Endometrial microvascular endothelial cells (primary cell): ENCODE data around the gene IL12RB2. TPM values are rescaled to one million over a fixed set of nuclear protein-coding genes. Genes with fewer than 3 reads are reported as not detected.

Source experiments
- in situ Hi-C: cut with HindIII; loops from 2 replicates; pipeline ENCODE4 v1.10.0; 2017; ENCODE audit warnings: low sequenced_read_pairs, low pct_unique_long_range_greater_than_20kb; ENCODE audit errors: inconsistent ontology term
- total RNA-seq: library from RNA; depleted of rRNA; stranded (reverse); fragments of >200 nt; gene quantifications from one replicate; pipeline ENCODE4 v1.2.3, GENCODE V29; 2015; ENCODE audit errors: inconsistent ontology term

Gene IL12RB2
- total RNA-seq, 1 donor from 2014 or later: not detected

DNA sequence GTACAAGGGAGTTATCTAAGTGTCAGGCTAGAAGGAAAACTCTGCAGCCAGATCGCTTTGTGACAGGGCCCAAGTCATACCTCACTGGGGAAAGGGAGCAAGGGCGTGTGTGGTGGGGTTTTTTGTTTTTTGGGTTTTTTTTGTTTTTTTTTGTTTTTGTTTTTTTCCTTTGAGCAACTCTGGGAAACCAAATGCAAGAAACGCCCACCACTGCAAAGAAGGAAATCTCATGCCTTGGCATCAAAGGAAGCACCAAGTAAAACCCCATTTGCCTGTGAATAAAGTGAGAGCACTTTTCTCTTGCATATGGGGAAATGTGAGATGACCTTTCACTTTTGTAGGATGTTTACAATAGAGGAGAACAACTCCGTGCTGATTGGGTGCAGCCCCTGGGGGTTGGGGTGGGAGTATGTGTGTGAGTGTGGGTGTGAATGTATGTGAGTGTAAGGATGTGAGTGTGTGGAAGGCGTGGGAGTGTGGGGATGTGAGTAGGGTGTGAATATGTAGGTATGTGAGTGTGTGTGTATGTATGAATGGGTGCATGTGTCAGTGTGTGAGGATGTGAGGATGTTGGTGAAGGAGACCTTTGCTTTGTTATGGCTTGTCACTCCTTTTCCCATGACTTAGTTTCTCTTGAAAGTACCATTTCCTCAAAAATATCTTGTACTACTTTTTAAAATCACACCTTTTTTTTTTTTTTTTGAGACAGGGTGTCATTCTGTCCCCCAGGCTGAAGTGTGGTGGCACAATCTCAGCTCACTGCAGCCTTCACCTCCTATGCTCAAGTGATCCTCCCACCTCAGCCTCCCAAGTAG is 34.6 kb downstream of the IL12RB2 start:
- in situ Hi-C loops: loop anchor here (10.0 kb wide), 1 partner anchor 153 kb away; no protein-coding TSS in a partner anchor

DNA sequence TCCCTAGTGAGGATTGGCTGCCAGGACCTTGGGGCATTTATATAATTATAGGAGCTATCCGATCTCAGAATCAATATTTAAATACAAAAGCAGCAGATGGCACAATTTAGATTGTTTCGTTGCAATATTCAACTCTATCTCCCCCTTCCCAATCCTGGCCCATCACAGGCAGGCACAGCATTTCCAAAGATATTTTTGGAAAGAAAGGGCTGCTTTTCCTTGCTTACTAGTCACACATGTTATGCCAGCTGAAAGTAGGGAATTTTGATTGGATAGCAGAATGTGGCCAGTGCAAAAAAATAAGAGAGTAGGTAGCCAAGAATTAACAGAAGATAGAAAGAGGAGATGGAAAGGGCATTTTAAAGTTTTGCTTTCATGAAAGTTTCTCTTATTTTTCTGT is 37.9 kb downstream of the IL12RB2 start:
- in situ Hi-C loops: loop anchor here (10.0 kb wide), 1 partner anchor 149 kb away; no protein-coding TSS in a partner anchor

DNA sequence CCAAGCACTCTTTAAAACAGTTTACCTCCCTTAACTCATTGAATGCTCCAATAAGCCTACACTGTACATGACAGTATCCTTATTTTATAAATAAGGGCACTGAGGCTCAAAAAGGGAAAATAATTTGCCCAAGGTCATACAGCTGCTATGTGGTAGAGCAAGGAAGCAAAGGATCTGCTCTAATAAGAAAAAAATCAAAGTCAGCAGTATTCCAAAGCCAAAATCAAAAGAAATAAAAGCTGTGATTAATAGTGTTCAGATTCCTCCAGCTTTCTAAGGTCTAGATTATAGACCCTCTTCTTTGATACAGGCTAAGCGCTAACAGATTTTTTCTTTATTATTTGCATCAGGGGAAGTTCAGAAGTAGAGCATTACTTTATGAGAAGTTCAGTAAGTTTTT is 39.3 kb downstream of the IL12RB2 start:
- in situ Hi-C loops: loop anchor here (10.0 kb wide), 1 partner anchor 148 kb away; no protein-coding TSS in a partner anchor

DNA sequence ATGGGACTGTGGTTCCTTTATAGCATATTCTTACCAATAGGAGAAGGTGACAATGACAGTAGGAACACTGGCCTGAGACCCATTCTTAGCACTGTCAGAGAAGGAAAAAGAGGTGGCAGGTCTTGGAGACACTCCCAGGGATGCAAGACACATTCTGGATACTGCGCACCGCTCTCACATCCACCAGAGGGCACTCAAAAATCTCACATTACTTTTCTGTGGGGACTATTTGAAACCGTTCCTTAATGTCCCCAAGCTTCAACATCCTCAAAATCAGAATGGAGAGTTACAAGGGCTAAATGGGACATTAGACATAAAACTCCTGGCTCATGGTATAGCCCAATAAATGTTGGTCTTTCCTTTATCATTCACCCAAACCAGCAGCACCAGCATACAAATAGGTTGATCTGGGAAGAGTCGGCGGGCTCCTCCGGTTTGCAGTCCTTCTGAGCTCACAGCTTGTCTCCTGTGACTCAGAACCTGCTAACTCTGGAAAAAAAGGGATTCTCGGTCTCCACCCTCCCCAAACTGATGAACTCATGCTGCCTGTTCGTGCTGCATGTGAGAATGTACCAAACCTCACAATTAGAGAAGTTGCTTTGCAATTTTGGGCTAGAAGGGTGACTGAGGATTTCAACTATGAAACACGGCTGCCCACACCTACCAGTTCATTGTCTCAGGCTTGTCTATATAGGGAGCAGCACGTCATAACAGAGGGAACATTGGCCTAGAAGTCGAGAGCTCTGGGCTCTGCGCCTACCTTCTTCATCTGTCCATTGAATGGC is 40.2 kb downstream of the IL12RB2 start:
- in situ Hi-C loops: loop anchor here (10.0 kb wide), 1 partner anchor 147 kb away; no protein-coding TSS in a partner anchor

DNA sequence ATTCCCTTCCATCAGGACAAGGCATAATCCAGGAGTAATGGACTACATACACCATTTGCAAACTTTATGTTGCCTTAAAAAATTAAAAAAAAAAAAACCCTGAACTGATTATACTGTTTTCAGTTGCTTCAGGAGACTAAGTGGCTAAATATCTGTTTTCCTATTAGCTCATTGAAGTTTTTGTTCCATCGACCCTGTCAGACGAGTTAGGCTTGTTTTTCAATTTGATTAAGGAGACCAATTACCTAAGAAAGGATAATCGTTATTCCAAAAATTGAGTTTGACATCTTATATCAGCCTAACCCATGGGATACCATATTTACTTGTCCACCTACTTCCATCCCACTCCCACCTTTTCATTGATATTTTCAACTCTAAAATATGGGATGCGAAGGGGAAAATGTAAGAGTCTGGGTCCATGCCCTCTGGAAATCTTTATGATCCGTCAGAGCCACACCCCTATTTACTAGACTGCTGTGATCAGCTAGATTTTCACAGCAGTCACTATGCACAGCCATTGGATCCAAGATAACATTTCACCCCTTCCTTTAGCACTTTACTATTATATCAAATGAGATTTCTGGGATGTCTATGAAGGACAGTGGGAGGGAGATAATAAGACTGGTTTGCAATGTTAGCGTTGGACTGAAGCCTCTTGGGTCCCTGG is 41.0 kb downstream of the IL12RB2 start:
- in situ Hi-C loops: loop anchor here (10.0 kb wide), 1 partner anchor 146 kb away; no protein-coding TSS in a partner anchor

DNA sequence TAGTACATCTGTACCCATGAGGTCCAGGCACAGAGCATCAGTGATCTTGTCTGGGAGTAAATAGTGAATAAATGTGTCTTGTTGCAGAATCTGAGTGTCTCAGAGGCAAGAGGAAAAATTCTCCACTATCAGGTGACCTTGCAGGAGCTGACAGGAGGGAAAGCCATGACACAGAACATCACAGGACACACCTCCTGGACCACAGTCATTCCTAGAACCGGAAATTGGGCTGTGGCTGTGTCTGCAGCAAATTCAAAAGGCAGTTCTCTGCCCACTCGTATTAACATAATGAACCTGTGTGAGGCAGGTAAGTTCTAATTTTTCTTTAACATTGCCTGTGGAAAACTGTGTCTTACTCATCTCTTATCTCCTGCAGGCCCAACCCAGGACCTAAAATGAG is 43.1 kb downstream of the IL12RB2 start:
- in situ Hi-C loops: no loop called here

DNA sequence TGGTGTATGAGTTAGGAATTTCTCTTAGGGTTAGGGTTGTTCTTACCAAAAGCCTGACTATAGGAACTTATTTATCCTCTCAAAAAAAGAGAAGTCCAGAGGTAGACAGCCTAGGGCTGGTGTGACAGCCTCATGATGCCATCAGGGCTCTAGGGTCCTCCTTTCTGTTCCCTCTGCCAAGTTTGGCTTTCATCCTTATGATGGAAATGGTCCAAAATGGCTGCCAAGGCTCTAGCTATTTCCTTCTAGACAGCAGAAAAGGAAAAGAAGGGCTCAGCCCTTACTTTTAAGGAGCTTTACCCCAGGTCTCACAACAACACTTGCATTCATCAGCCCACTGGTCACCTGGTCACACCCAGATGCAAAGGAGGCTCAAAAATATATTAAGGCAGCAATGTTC is 44.5 kb downstream of the IL12RB2 start:
- in situ Hi-C loops: no loop called here

DNA sequence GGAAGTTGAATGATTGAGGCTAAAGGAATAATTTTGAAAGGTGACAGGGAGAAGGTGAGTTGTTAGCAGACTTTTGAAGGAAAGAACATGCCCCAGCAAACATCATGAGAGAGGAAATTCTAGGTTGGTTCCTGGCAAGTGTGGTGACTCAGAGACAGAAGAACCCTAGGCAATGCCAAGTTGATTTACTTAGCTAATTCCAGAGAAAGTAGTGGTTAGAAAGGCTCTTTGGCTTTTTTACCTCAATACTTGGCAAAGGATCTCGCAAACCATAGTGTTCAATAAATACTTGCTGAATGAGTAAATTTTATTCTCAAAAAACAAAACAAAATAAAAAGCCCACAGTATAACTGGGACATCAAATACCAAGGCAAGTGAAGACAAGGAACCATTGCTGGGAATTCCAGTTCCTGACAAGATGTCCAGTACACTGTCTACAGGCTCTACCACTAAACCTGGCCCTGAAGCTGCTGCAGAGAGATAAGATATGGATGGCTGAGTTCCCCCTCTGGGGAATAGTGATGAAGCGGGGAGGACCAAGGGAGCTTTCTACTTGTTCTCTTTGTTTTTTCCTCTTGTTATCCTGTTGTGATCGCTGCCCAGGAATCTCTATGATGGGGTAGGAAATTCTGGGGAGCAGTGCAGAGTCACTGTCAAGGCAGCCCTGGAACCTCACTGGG is 48.2 kb downstream of the IL12RB2 start:
- in situ Hi-C loops: no loop called here

DNA sequence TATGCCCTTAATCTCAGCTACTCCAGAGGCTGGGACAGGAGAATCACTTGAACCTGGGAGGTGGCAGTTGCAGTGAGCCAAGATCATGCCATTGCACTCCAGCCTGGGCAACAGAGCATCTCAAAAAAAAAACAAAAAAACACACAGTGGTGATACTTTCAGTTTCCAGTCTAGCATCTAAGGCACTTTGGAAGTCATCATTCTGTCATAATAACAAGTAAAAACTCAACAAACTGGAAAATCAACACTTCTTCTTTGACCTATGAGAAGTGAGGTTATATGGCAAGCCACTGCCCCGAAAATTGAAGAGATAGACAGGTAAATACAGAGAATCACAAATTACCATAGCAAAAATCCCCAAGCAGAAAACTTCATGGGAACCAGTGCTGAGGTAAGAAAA is 51.9 kb downstream of the IL12RB2 start:
- in situ Hi-C loops: no loop called here

DNA sequence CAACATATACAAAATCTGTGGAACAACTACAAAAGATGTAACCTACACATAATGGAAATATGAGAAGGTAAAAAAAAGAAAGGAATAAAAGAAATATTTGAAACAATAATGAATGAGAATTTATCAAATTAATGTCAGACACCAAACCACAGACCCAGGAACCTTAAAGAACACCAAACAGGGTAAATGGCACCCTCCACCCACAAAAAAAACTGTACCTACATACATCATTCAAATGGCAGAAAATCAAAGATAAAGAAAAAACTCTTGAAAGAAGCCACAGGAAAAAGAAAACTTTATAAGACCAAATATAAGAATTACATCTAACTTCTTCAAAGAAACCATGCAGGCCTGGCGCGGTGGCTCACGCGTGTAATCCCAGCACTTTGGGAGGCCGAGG is 54.0 kb downstream of the IL12RB2 start:
- in situ Hi-C loops: no loop called here

DNA sequence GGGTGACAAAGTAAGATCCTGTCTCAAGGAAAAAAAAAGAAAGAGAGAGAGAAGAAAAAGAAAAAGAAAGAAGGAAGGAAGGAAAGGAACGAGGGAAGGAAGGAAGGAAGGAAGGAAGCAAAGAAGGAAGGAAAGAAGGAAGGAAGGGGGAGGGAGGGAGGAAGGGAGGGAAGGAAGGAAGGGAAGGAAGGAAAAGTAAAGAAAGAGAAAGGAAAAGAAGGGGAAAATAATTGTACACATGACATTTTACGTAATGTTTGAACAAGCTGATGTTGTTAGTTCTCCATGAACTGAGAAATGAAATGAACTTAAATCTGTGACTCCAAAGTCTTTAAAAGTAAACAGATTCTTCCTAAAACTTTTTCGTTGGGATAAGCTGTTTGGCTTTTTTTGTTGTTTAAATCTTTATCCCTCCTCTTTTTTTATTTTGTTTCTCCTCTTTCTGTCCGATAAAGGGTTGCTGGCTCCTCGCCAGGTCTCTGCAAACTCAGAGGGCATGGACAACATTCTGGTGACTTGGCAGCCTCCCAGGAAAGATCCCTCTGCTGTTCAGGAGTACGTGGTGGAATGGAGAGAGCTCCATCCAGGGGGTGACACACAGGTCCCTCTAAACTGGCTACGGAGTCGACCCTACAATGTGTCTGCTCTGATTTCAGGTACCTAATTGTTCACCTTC is 59.8 kb downstream of the IL12RB2 start:
- in situ Hi-C loops: no loop called here

DNA sequence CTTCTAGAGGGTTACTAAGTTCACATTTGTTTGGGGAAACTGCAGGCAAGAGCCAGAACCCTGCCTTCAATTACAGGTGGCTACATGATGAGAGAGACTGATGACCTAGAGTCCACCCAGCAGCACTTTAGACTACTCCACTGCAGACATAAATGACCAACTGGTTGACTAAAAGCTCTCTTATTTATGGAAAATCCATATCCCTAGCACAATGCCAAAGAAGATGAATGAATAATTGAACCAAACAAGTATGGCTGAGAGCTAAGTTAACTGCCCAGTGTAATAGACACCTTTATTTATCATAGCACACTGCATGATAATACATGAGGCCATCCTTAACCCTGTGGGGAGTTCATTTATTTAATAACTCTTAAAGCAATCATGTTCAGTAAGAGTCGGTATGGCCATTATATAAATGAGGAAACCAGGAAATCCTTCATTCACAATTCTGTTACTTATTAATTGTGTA is 60.4 kb downstream of the IL12RB2 start:
- in situ Hi-C loops: no loop called here

DNA sequence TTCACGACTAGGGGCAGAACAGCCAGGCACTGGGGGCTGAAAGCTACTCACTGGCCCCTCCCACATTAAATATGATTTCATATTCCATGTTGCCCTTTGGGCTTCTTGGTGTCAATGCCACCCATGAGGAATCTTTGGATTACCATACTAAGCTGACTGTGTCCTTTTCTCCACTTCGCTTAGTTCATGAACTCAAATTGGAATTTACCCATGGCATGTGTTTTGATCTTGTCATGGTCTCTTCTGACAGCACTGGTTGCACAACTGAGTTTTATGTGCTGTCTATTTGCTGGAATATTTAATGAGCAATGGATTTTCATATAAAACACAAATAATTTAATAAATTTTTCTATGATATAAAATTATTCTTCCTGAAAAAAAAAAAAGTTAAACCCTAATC is 63.4 kb downstream of the IL12RB2 start:
- in situ Hi-C loops: no loop called here

DNA sequence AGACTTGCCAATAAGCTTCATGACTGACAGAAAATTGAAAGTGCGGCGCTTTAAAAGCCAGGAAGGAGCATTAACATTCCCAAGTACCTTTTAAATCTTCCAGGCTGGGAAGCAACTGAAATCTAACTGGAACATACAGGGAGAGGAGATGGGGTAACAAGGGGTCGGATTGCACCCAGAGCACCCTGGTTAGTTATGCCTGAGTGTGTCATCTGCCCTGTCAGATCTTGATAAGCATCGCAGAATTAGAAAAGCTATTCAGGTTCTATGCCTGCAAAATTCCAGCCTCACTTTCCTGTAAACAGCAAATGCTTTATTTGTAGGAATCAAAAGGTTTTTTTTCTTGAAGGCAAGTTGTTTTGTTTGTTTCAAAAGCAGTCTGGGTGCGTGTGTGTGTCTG is 64.0 kb downstream of the IL12RB2 start:
- in situ Hi-C loops: no loop called here

DNA sequence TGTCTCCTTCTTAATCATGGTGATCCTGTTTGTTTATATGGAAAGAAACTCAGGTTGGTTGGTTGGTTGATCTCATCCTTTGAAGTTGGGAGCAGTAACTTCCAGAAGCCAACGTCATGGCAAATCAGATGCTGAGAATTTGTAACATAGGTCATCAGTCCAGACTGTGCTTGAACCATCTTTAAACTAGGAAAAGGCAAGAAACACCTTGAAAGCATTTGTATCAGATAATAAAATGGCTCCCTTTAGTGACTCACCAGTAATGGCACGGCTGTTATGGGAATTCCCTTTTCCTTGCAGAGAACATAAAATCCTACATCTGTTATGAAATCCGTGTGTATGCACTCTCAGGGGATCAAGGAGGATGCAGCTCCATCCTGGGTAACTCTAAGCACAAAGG is 64.5 kb downstream of the IL12RB2 start:
- in situ Hi-C loops: no loop called here

DNA sequence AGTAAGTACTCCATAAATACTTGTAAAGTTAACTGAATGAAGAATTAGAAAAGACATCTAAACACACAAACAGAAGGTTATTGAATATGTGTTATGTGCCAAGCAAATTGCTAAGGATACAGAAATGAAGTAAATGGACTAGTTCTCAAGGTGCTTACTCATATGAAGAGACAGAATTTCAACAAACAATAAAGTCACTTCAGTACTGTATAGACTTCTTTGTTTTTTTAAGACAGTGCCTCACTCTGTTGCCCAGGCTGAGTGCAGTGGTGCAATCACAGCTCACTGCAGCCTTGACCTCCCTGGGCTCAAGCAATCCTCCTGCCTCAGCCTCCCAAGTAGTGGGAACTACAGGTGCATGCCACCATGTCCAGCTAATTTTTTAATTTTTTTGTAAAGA is 65.2 kb downstream of the IL12RB2 start:
- in situ Hi-C loops: no loop called here

DNA sequence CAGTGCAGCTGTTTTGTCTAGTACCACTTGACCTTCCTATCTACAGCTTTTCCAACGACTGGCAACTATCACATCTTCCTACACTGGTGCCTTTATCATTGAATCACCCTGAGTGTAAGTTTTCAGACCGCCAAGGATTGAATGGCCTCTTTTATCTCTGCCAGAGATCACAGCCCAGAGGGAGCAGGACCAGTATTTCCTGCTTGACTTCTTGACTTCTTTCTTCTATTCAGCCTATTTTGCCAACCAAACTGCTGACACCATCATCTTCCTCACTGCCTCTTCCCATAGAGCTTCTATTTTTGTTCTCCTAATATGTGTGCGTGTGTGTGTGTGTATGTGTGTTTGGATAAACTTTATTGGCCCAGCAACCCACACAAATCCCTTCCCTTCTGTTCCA is 68.7 kb downstream of the IL12RB2 start:
- in situ Hi-C loops: no loop called here

DNA sequence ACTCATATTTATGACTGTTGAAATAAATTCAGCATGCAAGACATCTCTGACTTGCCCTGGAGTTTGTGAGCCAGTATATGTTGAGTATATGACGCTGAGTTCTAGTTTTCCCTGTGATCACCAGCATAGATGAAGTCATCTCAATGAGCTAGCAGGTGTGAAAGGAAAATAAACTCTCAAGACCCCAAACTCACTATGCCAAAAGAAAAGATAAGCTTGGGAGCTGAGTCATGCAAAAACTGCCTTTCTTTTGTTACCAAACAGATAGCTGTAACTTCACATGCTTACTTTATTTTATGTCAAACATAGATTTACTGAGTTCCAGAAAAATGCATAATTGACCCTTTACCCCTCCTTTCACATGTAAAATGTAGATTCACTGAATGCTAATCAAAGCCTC is 69.6 kb downstream of the IL12RB2 start:
- in situ Hi-C loops: no loop called here
